ENCODE results near the gene PATJ. TPM values are rescaled to one million over a fixed set of nuclear protein-coding genes. Genes with fewer than 3 reads are reported as not detected.
"Not testable (repeated sequence)": the region's sequence is repeated elsewhere in the genome, so short reads cannot be mapped to it uniquely, and the experiment has no call there.

The PATJ gene
- total RNA-seq, 4 donors from 2014 or later, result 47.6 to 105 (median 70.8) TPM

DNA sequence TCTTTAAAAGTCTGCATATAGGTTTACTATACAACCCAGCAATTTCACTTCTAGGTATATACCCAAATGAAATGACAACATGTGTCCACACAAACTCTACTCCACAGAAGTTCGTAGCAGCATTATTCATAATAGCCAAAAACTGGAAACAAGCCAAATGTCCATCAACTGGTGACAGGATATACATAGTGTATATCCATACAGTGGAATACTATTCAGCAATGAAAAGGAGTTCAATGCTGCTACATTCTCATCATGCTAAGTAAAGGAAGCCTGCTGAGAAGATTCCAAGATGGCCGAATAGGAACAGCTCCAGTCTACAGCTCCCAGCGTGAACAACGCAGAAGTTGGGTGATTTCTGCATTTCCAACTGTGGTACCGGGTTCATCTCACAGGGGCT, 200.6 kb downstream of the PATJ start:
- WGBS, 2 donors, result 88 to 98% methylated on average over 4 of the region's 5 CpGs
- DNase-seq, result no peak
- intact Hi-C loops (cut with DNase I), result no loop called here
- no peaks in the 10 kb centered on the region for H3K9me3 ChIP-seq
- no peaks in the 10 kb centered on the region for H3K4me1 ChIP-seq
- no peak overlapping the region for H3K4me3 ChIP-seq
- no peaks in the 10 kb centered on the region for H3K27me3 ChIP-seq
- peaks cover 0 to 49% (median 0%) of the 10 kb centered on the region in 3 donors for H3K36me3 ChIP-seq
- no peak overlapping the region for H3K27ac ChIP-seq
- TF ChIP-seq POLR2A (IDR thresholded peaks at IDR 0.05), result no peak
- TF ChIP-seq, protein P1, sequence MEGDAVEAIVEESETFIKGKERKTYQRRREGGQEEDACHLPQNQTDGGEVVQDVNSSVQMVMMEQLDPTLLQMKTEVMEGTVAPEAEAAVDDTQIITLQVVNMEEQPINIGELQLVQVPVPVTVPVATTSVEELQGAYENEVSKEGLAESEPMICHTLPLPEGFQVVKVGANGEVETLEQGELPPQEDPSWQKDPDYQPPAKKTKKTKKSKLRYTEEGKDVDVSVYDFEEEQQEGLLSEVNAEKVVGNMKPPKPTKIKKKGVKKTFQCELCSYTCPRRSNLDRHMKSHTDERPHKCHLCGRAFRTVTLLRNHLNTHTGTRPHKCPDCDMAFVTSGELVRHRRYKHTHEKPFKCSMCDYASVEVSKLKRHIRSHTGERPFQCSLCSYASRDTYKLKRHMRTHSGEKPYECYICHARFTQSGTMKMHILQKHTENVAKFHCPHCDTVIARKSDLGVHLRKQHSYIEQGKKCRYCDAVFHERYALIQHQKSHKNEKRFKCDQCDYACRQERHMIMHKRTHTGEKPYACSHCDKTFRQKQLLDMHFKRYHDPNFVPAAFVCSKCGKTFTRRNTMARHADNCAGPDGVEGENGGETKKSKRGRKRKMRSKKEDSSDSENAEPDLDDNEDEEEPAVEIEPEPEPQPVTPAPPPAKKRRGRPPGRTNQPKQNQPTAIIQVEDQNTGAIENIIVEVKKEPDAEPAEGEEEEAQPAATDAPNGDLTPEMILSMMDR (IDR thresholded peaks at IDR 0.05), result no peak

DNA sequence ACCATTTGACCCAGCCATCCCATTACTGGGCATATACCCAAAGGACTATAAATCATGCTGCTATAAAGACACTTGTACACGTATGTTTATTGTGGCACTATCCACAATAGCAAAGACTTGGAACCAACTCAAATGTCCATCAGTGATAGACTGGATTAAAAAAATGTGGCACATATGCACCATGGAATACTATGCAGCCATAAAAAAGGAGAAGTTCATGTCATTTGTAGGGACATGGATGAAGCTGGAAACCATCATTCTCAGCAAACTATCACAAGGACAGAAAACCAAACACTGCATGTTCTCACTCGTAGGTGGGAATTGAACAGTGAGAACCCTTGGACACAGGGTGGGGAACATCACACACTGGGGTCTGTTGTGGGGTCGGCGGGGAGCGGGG, 206.4 kb downstream of the PATJ start:
- H3K4me3 ChIP-seq; H3K27ac ChIP-seq; H3K27me3 ChIP-seq; DNase-seq; H3K9me3 ChIP-seq; H3K36me3 ChIP-seq; H3K4me1 ChIP-seq; intact Hi-C loops (cut with DNase I): not testable (repeated sequence)
- WGBS, 2 donors, result 86 to 94% methylated on average over 4 of the region's 5 CpGs

DNA sequence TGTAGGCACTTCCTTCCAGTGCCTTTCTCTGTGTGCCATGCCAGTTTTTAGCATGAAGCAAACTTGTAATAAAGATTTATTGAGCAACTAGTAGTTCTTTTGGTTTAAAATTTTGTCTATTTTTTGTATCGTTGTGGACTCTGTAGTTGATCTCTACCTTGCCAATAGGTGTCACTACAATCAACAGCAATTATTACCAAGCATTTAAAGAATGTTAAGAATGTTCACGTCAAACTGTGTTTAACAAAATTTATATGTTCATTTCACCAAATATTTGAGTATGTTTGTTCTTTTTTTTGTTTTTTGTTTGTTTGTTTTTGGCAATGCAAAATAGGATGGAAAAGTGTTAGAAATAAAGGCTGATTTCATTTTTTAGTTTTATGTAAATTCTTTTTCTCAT, 208.1 kb downstream of the PATJ start:
- 41 to 42% methylated on average over 2 of the region's 2 CpGs for WGBS, 2 donors
- H3K27me3 ChIP-seq, result no peaks in the 10 kb centered on the region
- DNase-seq, result no peak

DNA sequence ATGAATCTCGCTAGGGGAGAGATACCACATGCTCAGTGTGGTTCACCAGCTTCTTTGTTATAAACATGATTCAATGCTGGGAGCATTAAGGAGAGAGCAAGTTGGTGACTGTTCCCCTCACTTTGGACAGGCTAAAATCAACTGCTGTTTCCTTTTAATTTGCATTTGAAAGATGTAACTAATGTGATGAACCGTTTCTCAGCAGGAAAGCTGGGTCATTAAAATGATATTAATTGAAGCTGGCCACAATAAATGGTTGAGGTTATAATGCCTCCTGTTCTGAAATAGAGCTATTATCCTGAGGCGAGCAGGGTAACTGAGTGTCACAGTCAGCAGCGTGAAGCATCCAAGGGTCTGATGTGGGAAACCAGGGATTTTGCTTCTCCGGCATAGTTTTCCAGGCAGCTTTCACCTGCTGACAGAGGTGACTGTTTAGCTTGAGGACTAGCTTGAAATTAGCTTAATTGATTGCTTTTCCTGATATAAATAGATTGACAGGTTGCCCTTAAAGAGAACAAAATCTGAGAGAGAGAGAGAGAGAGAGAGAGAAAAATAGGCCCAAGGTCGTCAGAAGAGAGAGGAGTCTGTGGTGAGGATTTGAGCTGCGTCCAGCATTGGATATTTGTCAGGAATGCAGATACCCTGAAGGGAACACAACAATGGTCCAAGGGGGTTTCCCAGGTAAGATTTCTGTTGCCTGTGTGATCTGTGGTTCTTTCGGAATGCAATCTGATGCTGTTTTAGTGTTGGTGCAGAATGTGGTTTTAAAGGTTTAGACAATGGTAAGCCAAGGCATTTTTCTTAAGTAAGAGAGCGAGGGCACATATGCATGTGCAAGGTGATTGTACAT, 209.7 kb downstream of the PATJ start:
- H3K27me3 ChIP-seq, result no peaks in the 10 kb centered on the region
- no peak overlapping the region for H3K4me3 ChIP-seq
- DNase-seq, result no peak
- no peaks in the 10 kb centered on the region for H3K9me3 ChIP-seq
- H3K27ac ChIP-seq, result no peak overlapping the region
- intact Hi-C loops (cut with DNase I), result no loop called here
- WGBS, 2 donors, result 41 to 55% methylated on average over 9 of the region's 9 CpGs
- H3K4me1 ChIP-seq, result peaks cover 0 to 7% (median 0%) of the 10 kb centered on the region in 3 donors
- no peaks in the 10 kb centered on the region for H3K36me3 ChIP-seq
- TF ChIP-seq, protein P1 (IDR thresholded peaks at IDR 0.05), result no peak
- TF ChIP-seq POLR2A (IDR thresholded peaks at IDR 0.05), result no peak

More for the DNA sequence above, 208.1 kb downstream of the PATJ start:
- no peak for TF ChIP-seq POLR2A (IDR thresholded peaks at IDR 0.05)
- TF ChIP-seq, protein P1 (IDR thresholded peaks at IDR 0.05), result no peak
- H3K27ac ChIP-seq, result no peak overlapping the region
- H3K4me1 ChIP-seq, result peaks cover 0 to 7% (median 0%) of the 10 kb centered on the region in 3 donors
- no peak overlapping the region for H3K4me3 ChIP-seq
- H3K36me3 ChIP-seq, result no peaks in the 10 kb centered on the region
- no peaks in the 10 kb centered on the region for H3K9me3 ChIP-seq
- intact Hi-C loops (cut with DNase I), result no loop called here

DNA sequence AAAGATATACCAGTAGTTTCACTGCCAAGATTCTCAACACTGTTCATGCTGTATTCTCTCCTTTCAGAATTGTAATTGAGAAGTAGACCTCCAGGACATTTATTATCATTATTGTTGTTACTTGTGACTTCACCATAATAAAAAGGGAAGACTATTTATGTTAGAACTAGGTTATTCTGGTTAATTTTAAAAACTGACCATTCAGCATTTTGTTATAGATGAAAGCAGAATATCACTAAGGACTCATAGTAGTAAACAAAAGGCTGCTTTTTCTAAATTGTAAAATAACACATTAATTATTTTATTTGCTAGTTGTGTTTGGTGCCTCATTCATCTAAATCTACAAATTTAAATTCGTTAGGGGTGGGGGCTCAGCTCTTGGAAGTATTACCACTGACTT, 210.4 kb downstream of the PATJ start:
- Histone ChIP-seq H3K4me1 (peaks cover 0 to 7% (median 0%) of the 10 kb centered on the region in 3 donors), H3K9me3 (no peaks in the 10 kb centered on the region), H3K4me3 (no peak overlapping the region), H3K27me3 (no peaks in the 10 kb centered on the region), H3K27ac (no peak overlapping the region), H3K36me3 (no peaks in the 10 kb centered on the region)
- no peak for DNase-seq
- intact Hi-C loops (cut with DNase I), result no loop called here
- 58 to 80% methylated on average over 1 of the region's 1 CpG for WGBS, 2 donors
- no peak for TF ChIP-seq POLR2A (IDR thresholded peaks at IDR 0.05)
- TF ChIP-seq, protein P1 (IDR thresholded peaks at IDR 0.05), result no peak

Data from esophagus squamous epithelium (tissue), 5 donors.